Posterior cingulate gyrus (tissue), 11 donors: ENCODE data around the gene ST3GAL3.

ENCODE experiments used
- DNase-seq, 10 donors: peaks; one replicate each; pipeline versions ENCODE4 v3.0.0 to v3.0.0-alpha.2; 2020 to 2021; ENCODE audit warnings: mixed read lengths in 3 of 10
- intact Hi-C: fragments of 100-400 bp; cut with DNase I; formaldehyde crosslinking; loops from one replicate; pipeline ENCODE4 v1.15.1; 2023

The ST3GAL3 gene

DNA sequence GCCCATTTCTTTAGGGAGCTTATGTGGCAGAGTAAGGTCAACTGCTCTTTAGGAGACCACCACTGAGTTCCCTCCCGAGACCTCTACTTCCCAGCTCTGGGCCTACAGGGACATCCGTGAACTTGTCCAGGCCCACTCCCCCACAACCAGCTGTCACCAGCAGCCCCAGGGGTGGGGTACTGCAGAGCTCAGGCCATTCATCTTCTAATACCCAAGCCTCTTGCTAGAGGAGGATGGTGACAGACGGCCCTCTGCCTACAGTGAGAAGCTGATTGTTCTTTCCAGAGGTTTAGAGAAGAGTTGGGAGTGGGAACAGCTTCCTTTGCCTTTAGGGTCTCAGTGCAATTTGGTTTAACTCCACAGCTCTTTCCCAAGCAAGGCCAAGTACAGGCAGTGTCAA is 193.1 kb downstream of the ST3GAL3 start:
- intact Hi-C loops, result loop anchor here (10.0 kb wide), 1 partner anchor 796 kb away; no protein-coding TSS in a partner anchor
- no peak for DNase-seq

DNA sequence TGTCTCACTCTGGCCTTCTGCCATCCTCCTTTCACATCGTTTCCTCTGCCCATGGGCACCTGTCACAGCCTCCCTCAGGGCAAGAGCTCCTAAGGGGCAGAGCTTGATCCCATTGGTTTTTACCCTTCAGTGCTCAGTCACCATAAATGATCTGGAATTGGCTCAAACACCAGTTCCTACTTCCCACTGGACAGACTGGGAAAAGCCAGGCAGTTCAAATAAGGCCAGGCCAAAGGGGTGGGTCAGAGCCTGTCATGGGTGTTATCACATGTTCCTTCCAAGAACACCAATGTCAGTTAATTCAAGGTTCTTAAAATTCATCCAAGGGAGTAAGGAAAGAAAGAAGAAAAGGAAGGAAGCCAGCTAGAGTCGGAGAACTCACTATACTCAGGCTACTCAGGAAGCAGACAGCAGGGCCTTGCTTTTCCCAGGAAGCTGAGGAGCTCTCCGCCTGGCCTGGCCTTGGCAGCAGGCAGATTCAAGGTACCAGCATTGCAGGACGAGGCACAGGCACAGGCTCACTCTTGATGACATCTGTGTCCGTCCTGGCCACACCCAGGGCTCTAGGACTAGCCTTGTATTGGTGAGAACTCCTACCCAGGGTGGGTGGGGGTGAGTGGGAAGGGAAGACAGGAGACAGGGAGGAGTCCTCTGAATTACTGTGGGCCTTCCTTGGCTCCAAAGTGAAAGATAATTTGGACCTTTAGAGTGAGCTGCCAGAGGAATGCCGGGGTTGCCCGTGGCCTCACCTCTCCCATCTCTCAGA is 194.0 kb downstream of the ST3GAL3 start:
- DNase-seq, result no peak
- intact Hi-C loops, result loop anchor here (10.0 kb wide), 1 partner anchor 797 kb away; no protein-coding TSS in a partner anchor

DNA sequence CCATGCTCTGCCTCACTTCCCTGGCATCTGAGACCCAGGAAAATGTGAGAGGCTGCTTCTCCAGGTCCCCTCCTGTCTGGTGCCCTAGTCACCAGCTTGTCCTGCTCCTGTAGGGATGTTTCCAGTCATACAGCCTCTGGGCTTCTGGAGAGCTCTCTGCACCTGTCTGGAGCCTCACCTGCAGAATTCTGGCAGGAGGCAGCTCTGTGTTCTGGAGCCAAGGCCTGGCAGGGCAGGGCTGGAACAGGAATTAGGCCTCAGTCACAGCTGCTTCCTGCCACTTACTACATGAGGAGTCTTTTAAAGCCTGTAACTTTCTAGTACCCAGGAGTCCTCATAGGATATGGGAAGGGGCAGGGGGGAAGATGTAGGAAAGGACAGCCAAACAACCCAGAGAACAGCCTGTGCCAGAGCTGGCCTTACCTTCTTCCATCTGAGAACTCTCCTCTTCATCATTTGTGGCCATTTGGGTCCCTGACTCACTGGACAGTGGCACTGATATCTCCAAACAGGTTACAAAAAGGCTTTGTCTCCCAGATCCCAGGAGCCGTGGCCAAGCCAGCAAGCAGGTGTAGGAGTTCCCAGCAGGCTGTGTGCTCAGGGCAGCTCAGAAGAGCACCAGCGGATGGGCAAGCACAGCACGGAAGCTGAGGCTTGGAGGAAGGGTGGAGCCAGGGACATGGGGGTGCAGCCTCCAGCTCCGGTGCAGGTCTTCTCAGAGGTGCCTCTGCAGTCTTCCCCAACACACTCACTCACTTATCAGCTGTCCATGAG is 194.9 kb downstream of the ST3GAL3 start:
- no peak for DNase-seq
- intact Hi-C loops, result loop anchor here (10.0 kb wide), 1 partner anchor 797 kb away; no protein-coding TSS in a partner anchor

DNA sequence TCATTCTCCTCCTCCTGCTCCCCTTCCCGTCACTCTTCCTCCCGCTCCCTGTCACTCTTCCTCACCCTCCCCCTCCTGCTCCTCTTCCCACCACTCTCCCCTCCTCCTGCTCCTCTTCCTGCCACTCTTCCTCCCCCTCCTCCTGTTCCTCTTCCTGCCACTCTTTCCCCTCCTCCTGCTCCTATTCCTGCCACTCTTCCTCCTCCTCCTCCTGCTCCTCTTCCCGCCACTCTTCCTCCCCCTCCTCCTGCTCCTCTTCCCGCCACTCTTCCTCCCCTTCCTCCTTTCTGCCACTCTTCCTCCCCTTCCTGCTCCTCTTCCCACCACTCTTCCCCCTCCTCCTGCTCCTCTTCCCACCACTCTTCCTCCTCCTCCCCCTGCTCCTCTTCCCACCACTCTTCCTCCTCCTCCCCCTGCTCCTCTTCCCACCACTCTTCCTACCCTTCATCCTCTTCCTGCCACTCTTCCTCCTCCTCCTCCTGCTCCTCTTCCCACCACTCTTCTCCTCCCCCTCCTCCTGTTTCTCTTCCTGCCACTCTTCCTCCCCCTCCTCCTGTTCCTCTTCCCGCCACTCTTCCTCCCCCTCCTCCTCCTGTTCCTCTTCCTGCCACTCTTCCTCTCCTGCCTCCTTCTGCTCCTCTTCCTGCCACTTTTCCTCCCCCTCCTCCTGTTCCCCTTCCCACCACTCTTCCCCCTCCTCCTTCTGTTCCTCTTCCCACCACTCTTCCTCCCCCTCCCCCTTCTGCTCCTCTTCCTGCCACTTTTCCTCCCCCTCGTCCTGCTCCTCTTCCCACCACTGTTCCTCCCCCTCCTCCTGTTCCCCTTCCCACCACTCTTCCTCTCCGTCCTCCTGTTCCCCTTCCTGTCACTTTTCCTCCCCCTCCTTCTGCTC is 197.6 kb downstream of the ST3GAL3 start:
- no peak for DNase-seq
- intact Hi-C loops, result loop anchor here (10.0 kb wide), 1 partner anchor 800 kb away; no protein-coding TSS in a partner anchor

DNA sequence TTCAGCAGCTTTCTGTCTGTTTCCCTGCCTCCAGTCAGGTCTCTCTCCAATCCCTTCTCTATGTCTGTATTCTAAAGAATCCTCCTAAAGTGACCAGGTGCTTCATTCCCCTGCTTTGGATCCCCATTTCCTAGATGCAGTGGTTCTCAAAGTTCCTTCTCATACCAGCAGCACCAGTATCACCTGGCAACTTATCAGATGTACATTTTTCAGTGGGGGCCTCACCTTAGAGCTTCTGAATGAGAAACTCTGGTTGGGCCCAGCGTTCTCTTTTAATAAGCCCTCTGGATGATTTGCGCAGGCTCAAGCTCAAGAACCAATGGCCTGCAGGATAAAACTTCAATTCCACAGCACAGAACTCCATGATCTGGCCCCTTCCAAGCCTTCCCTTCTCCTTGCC is 200.9 kb downstream of the ST3GAL3 start:
- intact Hi-C loops, result loop anchor here (10.0 kb wide), 1 partner anchor 803 kb away; no protein-coding TSS in a partner anchor
- no peak for DNase-seq

DNA sequence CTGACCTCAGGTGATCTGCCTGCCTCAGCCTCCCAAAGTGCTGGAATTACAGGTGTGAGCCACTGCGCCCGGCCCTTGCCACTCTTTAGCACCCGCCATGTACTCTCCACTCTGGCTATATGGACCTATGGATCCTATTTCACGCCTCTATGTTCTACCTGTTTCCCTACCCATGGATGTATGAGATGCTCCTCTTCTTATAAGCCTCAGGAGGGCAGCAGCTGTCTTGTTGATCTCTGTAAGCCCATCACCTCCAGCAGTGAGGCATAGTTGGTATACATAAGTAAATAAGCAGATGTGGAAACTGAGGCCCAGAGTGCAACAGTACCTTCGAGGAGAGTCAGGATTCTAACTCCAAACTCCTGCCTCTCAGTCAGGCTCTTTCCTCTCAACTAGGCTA is 201.5 kb downstream of the ST3GAL3 start:
- no peak for DNase-seq
- intact Hi-C loops, result loop anchor here (10.0 kb wide), 1 partner anchor 804 kb away; no protein-coding TSS in a partner anchor

DNA sequence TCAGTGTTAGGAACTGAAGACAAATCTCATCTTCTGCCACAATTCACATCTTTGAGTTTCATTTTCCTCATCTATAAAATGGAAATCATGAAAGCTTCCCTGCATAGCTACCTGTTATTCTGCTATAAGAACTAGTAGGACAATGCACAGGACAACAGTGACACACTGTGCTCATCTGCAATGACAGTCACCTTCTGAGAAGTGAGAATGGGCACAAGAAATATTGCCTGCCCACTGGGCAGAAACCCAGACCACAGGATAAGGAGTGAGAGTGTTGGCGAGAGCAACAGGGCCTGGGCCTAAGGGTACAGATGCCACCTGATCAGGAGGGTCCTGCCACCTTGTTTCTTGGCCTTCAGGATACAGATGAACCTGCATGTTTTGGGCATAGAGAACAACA is 203.0 kb downstream of the ST3GAL3 start:
- DNase-seq, result no peak
- intact Hi-C loops, result no loop called here

DNA sequence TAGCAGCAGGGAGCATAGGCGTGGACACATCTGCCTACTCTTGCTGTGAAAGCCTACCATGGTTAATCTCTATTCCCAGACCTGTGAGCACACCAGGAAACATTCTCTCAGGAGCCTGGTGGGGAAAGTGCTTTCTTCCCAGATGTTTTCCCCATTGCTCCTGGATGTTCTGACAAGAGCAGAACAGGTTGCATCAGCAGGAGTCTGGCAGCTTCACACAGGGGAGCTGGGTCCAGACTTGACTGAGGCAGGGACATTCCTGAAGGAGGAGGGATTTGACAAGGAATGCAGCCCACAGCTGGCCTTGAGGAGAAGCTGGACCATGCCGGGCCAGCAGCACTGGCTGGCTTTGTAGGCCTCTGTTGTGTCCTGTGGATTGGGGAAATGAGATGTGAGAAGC is 205.3 kb downstream of the ST3GAL3 start:
- intact Hi-C loops, result no loop called here
- DNase-seq, result no peak

DNA sequence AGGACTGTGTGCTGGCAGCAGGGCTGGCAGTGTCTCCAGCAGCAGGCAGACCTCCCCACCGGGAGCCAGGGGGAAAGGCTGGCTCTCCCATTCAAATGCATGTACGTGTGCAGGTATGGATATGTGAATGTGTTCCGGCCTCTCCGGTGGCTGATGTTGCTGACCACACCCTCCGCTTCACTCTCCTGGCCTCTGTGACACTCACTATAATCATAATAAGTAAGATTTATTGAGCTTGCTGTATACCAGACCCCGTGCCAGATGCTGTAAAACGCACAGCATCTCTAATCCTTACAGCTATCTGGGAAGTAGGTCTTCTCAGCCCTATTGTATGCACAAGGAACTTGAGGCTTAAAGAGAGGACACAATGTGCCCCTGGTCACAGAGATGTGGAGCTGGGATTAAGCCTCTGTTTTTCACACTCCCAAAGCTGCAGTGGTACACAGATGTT is 205.7 kb downstream of the ST3GAL3 start:
- no peak for DNase-seq
- intact Hi-C loops, result no loop called here

DNA sequence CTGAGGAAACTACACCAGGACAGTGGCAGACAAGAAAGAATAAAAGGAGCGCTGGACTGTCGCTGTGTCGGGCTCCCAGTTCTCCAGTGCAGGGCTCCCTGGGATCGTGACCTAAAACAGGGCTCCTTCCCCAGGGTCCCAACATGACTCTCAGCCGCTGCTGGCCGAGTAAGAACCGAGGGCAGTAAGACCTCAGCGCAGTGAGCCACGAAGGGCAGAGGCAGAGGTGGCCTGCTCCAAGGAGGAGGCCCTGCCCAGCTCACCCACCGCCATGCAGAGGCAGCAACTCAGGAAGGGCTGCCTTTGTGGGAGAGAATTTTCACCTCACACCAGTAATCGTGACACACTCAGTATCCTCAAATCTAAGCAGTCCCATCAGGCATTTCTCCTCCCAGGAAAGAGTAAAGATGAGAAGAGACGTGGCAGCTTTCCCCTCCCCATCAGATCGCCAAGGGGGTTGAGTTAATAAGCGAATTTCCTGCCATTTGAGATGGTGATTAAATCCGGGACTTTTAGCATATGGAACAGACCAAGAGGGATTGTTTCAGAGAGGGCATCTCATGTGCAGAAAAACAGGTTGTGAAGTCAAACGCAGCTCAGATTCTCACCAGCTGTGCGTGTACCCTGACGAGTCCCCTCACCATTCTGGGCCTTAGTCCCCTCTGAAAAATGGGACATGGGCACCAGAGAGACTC is 206.5 kb downstream of the ST3GAL3 start:
- DNase-seq, result peak in 1 of 10 donors; percentile 65
- intact Hi-C loops, result no loop called here

DNA sequence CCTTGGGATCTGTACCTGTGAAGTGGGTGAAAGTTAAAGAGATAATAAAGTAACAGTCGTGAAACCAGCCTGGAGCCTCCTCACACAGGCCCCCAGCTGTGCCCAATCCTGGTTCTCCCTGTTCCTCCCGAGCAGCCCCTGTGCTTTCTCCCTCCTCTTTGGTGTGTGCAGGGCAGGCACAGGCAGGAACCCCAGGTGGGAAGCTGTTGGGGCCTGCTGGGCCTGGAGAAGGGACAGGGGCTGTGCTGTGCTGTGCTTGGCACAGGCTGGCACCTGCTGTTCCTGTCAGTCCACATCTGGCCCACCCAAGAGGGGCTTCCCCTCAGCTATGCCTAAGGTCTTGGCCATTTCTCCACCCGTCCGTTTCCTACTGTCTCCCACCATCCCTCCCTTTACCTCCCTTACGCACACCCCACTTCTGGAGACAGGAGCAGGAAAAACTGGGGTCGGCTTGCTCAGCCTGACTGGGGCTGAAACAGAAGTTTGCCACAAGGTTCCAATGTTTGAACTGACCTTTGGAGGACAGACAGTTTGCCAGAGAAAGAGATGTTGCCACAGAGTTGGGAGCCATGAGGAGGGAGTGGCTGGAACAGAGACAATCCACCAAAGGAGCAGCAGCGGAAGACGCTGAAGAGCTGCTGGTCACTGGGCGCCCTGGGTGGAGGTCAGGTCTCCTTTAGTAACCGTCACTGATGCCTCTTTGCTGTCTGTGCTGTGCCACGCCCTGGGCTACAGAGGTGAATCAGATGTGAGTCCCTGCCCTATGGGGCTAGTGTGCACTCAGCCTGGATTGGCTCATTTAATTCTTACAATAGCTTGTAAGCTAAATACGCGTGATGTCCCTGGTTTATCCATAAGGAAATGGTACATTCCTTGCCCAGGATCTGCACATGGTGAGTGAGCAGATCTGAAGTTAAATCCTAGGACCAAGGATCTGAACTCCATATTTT is 207.5 kb downstream of the ST3GAL3 start:
- peak in 1 of 10 donors; percentile 65 for DNase-seq
- intact Hi-C loops, result no loop called here

DNA sequence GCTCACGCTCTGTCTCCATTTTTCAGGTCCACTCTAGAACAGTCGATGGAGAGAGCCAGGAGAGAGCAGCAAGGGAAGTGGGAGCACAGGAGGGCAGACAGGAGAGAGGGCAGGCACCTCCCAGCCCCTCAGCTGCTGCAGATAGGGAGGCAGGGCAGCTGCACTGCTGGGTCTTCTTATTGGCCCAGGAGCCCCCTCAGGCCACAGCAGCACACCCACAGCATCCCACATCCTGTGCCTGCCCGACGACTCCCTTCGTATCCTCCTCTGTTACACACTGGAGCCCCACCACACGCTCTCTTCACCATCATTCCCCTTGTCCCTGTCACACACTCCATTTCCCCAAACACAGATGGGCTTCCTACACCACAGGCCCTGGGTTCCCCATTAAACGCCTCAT is 212.6 kb downstream of the ST3GAL3 start:
- DNase-seq, result peak in 1 of 10 donors; percentile 70
- intact Hi-C loops, result no loop called here

DNA sequence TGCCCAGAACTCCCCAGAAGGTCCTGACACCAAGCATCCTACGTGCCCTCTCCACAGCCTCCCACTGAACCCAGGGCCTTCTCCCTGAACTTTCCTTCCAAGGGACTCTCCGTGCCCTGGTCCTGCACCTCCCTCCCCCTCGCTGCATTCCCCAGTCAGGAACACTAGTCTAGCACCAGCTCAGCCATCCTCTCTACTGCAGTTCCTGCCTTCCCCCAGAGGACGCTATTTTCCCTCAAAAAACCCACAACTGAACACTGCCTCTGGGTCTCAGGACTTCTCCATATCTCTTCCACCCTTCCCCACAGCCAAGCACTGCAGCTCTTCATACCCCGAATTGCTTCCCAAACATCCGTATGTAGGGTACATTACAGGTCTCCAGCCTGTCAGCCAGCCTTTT is 213.7 kb downstream of the ST3GAL3 start:
- intact Hi-C loops, result no loop called here
- DNase-seq, result no peak

DNA sequence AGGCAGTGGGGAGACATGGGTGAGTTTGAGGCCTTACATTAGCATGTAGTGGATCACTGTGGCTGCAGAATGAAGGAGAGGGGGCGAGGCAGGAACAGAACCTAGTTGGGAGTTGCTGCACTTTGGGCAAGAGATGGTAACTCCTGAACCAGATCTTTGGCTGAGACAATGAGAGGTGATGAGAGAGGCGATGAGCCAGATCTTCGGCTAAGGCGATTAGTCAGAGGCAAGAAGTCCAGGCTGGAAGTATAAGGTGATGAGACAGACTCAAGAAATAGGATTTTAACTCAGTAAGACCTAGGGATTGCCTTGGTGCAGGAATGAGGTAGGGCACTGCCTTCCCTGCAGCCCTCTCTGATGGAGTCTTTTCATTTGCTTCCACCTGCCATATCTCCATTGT is 217.2 kb downstream of the ST3GAL3 start:
- no peak for DNase-seq
- intact Hi-C loops, result no loop called here

DNA sequence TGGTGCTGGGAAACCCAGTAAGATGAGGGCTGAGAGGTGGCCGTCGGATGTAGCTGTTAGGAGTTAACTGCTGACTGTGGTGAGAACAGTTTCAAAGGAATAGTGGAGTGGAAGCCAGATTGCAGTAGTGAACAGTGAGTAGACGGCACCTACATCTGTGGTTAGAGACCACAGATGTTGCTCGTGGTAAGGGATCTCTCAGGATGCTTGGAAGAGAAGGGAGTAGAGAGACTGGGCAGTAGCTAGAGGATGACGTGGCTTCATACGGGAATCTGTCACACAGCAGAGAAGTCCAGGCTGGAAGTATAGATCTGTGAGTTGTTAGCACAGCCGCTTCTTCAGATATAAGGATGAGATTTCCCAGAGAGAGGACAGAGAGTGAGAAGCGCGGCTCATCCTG is 218.5 kb downstream of the ST3GAL3 start:
- intact Hi-C loops, result no loop called here
- DNase-seq, result peak in 1 of 10 donors; percentile 25

DNA sequence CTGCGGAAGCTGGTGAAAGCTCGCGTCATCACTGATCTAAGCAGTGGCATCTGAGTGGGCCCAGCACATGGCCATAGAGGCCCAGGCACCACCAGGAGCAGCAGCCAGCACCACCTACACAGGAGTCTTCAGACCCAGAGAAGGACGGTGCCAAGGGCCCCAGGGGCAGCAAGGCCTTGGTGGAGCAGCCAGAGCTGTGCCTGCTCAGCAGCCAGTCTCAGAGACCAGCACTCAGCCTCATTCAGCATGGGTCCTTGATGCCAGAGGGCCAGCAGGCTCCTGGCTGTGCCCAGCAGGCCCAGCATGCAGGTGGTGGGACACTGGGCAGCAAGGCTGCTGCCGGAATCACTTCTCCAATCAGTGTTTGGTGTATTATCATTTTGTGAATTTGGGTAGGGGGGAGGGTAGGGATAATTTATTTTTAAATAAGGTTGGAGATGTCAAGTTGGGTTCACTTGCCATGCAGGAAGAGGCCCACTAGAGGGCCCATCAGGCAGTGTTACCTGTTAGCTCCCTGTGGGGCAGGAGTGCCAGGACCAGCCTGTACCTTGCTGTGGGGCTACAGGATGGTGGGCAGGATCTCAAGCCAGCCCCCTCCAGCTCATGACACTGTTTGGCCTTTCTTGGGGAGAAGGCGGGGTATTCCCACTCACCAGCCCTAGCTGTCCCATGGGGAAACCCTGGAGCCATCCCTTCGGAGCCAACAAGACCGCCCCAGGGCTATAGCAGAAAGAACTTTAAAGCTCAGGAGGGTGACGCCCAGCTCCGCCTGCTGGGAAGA is 223.0 kb downstream of the ST3GAL3 start:
- peak in 1 of 10 donors; percentile 73 for DNase-seq
- intact Hi-C loops, result loop anchor here (5.0 kb wide), 1 partner anchor 403 kb away; no protein-coding TSS in a partner anchor

DNA sequence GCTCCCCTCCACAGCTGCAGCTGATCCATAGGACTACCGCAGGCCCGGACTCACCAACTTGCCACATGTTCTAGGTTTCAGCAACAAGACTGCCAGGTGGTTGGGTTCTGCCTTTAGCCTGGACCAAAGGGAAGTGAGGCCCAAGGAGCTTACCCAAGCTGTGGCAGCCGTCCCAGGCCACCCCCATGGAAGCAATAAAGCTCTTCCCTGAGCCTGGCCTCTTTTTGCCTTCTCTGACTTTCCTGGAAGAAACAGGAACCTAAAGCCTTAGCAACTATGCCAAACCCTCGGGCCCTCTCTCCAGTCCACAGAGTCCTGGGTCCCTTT is 223.6 kb downstream of the ST3GAL3 start:
- intact Hi-C loops, result loop anchor here (5.0 kb wide), 1 partner anchor 404 kb away; no protein-coding TSS in a partner anchor
- no peak for DNase-seq
